Sigmoid colon (tissue), 7 donors: Measurements from ENCODE around the gene CADM2. TPM values are rescaled to one million over a fixed set of nuclear protein-coding genes. Genes with fewer than 3 reads are reported as not detected.

ENCODE experiments used
- DNase-seq: peaks from one replicate; pipeline ENCODE4 v3.0.0-alpha.2; 2019
- H3K27ac ChIP-seq, 4 donors: fragments of 200-600 bp; sonication (generic); one replicate each; pipeline ENCODE4 v1.5.1; 2016 to 2019; ENCODE audit warnings: mild to moderate bottlenecking in 1 of 4
- H3K27me3 ChIP-seq, 3 donors: fragments of 200-600 bp; sonication (generic); one replicate each; pipeline ENCODE4 v1.5.1; 2019; ENCODE audit warnings: mild to moderate bottlenecking in 1 of 3
- H3K36me3 ChIP-seq, 4 donors: fragments of 200-600 bp; sonication (generic); one replicate each; pipeline ENCODE4 v1.5.1; 2016 to 2019
- H3K4me1 ChIP-seq, 4 donors: fragments of 200-600 bp; sonication (generic); one replicate each; pipeline ENCODE4 v1.5.1; 2017 to 2019
- H3K4me3 ChIP-seq, 4 donors: fragments of 200-600 bp; sonication (generic); one replicate each; pipeline ENCODE4 v1.5.1; 2017 to 2019; ENCODE audit warnings: mild to moderate bottlenecking in 2 of 4, moderate library complexity in 1 of 4
- H3K9me3 ChIP-seq, 4 donors: fragments of 200-600 bp in 3 of 4; sonication (generic) in 3 of 4; one replicate each; pipeline versions ENCODE4 v1.5.1 to v1.6.1; 2013 to 2019
- CTCF ChIP-seq, 4 experiments: fragments of 450-650 bp in 3 of 4; fragments of 200-600 bp in 1 of 4; IDR thresholded peaks; one replicate each; pipeline ENCODE4 v1.5.1; 2016 to 2019; ENCODE audit warnings: antibody characterized with exemption in 4 of 4, mild to moderate bottlenecking in 3 of 4, moderate library complexity in 2 of 4
- EP300 ChIP-seq, 4 donors: sonication (generic); formaldehyde crosslinking; IDR thresholded peaks; one replicate each; pipeline ENCODE4 v1.6.1; 2017; ENCODE audit warnings: antibody characterized with exemption in 4 of 4
- POLR2A ChIP-seq, 2 donors: fragments of 450-650 bp; IDR thresholded peaks; one replicate each; pipeline ENCODE4 v1.6.1; 2016; ENCODE audit warnings: antibody characterized with exemption in 2 of 2, mild to moderate bottlenecking in 2 of 2, moderate library complexity in 2 of 2
- POLR2AphosphoS5 ChIP-seq, 4 donors: sonication (generic); formaldehyde crosslinking; IDR thresholded peaks; one replicate each; pipeline ENCODE4 v1.6.1; 2017; ENCODE audit warnings: antibody characterized with exemption in 4 of 4
- WGBS, 2 donors: extraction: QIAGEN DNeasy Blood & Tissue Kit; methylation state at CpG; one replicate each; pipeline ENCODE4 v1.1.7; 2013; 5-methylcytosine and 5-hydroxymethylcytosine counted together
- intact Hi-C: fragments of 100-400 bp; cut with DNase I; formaldehyde crosslinking; loops from one replicate; pipeline ENCODE4 v1.15.1; 2023
- polyA plus RNA-seq, 3 donors: library from polyadenylated mRNA; stranded (reverse); fragments of 200-250 nt; gene quantifications; one replicate each; pipeline ENCODE4 v1.2.3, GENCODE V29; 2013
- total RNA-seq, 4 donors: library from RNA; depleted of rRNA; stranded (reverse); fragments of >200 nt; gene quantifications; one replicate each; pipeline ENCODE4 v1.1.0, GENCODE V29; 2016
- donor health status: healthy with polysubstance abuse.
- donor health status: Bipolar disorder and iron deficiency.
- donor health status: healthy.

The CADM2 gene
- total and polyA plus RNA-seq, 7 donors: 0.46 to 22.8 (median 12.8) TPM

DNA sequence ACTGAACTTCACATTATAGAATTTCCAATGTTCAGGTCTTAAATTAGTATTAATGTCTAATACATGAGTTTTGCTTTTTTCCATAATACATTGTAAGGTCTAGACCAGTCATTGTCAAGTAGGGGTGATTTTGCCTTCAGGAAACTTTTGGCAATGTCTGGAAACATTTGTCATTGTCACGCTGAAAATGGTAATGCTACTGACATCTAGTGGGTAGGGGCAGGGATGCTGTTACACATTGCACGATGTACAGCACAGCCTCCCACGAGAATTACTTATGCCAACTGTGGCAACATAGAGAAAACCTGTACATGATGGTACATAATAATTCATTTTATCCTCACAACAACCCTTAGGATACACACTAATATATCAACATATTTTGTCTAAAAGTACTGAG, 384.1 kb downstream of the CADM2 start:
- no peaks in the 10 kb centered on the region for H3K4me1 ChIP-seq
- no peak overlapping the region for H3K4me3 ChIP-seq
- no peak for DNase-seq
- no peaks in the 10 kb centered on the region for H3K27me3 ChIP-seq
- H3K9me3 ChIP-seq: no peaks in the 10 kb centered on the region
- intact Hi-C loops: no loop called here
- WGBS, 2 donors: 8 to 22% methylated on average over 3 of the region's 3 CpGs
- H3K36me3 ChIP-seq: no peaks in the 10 kb centered on the region
- no peak overlapping the region for H3K27ac ChIP-seq
- TF ChIP-seq POLR2A (IDR thresholded peaks at IDR 0.05): no peak
- no peak for TF ChIP-seq POLR2AphosphoS5 (IDR thresholded peaks at IDR 0.05)
- no peak for TF ChIP-seq EP300 (IDR thresholded peaks at IDR 0.05)
- no peak for TF ChIP-seq CTCF (IDR thresholded peaks at IDR 0.05)

DNA sequence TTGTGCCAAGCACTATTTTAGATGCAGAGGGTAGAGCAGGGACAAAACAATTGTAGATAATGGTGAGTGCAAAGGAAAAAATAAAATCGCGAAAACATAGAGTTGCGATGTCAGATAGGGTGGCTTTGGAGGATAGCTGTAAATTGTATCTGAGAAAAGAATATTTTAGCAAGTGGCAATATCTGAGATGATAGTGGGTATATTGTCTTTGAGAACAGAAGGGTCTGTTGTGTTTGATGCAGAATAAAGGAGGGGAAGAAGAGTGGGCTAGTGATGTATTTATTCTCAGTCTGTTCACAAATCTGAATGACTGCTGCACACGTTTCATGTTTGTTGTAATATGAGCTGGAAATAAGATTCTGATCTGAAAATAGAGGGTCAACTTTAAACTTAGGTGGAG, 396.8 kb downstream of the CADM2 start:
- no peak for TF ChIP-seq POLR2AphosphoS5 (IDR thresholded peaks at IDR 0.05)
- TF ChIP-seq POLR2A (IDR thresholded peaks at IDR 0.05): no peak
- no peak for TF ChIP-seq EP300 (IDR thresholded peaks at IDR 0.05)
- no peak for TF ChIP-seq CTCF (IDR thresholded peaks at IDR 0.05)
- H3K27me3 ChIP-seq: no peaks in the 10 kb centered on the region
- H3K27ac ChIP-seq: no peak overlapping the region
- no peaks in the 10 kb centered on the region for H3K4me1 ChIP-seq
- DNase-seq: no peak
- intact Hi-C loops: no loop called here
- WGBS, 2 donors: 78 to 84% methylated on average over 4 of the region's 4 CpGs
- no peaks in the 10 kb centered on the region for H3K9me3 ChIP-seq
- no peak overlapping the region for H3K4me3 ChIP-seq
- H3K36me3 ChIP-seq: no peaks in the 10 kb centered on the region

DNA sequence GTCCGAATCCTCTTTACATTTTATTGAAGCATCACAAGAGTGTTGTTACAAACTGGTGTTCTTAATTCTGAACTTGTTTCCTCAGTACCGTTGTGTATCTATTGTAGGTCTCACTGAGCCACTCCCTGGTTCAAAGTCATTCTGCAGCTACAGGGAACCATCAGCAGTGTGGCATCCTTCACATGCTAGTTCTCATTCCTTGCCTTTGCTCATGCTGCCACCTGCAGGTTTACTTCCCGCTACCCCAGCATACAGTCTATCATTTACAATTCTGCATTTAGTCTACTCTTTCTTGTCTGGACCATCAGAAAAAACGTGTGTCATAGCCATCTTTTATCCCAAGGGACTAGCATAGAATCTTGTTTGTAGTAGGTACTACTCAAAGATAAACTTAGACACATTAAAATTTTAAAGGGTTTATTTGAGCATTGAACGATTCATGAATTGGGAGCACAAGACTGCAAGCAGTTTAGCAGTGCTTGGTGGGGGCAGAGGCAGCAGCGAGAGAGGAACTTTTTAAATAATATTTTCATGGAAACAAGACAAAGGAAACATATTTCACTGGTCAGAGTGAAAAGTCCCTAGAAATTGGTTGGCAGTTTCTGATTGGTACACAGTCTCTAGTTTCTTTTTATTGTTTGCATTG, 402.1 kb downstream of the CADM2 start:
- DNase-seq: no peak
- TF ChIP-seq CTCF (IDR thresholded peaks at IDR 0.05) (peak in 2 of 4 experiments; percentile 8 to 17), EP300 (IDR thresholded peaks at IDR 0.05) (no peak)
- no peak overlapping the region for H3K4me3 ChIP-seq
- 30 to 42% methylated on average over 6 of the region's 6 CpGs for whole genome bisulfite sequencing, 2 donors
- H3K9me3 ChIP-seq: no peaks in the 10 kb centered on the region
- no peaks in the 10 kb centered on the region for H3K36me3 ChIP-seq
- no peaks in the 10 kb centered on the region for H3K4me1 ChIP-seq
- intact Hi-C loops: loop anchor here (10.0 kb wide), 1 partner anchor 386 kb away; no protein-coding TSS in a partner anchor
- H3K27ac ChIP-seq: no peak overlapping the region
- H3K27me3 ChIP-seq: no peaks in the 10 kb centered on the region

DNA sequence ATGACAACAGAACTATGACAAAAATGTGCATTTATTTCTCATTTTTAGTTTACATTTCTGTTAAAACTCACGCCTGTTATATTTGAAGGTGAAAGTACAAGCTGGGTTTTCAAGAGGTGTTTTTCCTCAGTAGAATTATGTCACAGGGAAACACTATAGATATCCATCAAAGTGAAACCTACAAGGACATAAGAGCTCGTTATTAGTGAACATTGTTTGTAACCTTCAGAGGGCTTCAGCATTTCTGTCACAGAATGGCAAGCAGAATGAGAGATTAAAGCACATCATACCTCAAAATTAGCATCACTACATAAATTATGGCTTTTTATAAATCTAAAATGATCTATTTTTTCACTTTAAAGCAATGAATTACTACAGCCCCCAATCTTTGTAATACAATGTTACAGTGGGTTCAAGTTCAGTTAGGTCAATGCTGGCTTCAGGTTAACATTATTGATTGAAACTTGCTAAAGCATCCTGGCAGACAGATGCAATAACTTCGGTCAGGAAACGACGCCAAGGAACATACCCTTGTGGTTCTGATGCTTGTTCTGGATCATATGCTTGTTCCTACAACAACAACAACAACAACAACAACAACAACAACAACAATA, 405.6 kb downstream of the CADM2 start:
- Histone ChIP-seq H3K36me3 (no peaks in the 10 kb centered on the region), H3K4me1 (no peaks in the 10 kb centered on the region), H3K27ac (no peak overlapping the region), H3K9me3 (no peaks in the 10 kb centered on the region), H3K27me3 (no peaks in the 10 kb centered on the region), H3K4me3 (no peak overlapping the region)
- DNase-seq: no peak
- intact Hi-C loops: loop anchor here (10.0 kb wide), 1 partner anchor 390 kb away; no protein-coding TSS in a partner anchor
- 62 to 77% methylated on average over 5 of the region's 5 CpGs for WGBS, 2 donors
- TF ChIP-seq POLR2AphosphoS5 (IDR thresholded peaks at IDR 0.05): no peak
- no peak for TF ChIP-seq CTCF (IDR thresholded peaks at IDR 0.05)
- no peak for TF ChIP-seq EP300 (IDR thresholded peaks at IDR 0.05)
- TF ChIP-seq POLR2A (IDR thresholded peaks at IDR 0.05): no peak
